ENCODE data around the gene OBSCN.
"Not testable (repeated sequence)": the region's sequence is repeated elsewhere in the genome, so short reads cannot be mapped to it uniquely, and the experiment has no call there.

OBSCN gene

DNA sequence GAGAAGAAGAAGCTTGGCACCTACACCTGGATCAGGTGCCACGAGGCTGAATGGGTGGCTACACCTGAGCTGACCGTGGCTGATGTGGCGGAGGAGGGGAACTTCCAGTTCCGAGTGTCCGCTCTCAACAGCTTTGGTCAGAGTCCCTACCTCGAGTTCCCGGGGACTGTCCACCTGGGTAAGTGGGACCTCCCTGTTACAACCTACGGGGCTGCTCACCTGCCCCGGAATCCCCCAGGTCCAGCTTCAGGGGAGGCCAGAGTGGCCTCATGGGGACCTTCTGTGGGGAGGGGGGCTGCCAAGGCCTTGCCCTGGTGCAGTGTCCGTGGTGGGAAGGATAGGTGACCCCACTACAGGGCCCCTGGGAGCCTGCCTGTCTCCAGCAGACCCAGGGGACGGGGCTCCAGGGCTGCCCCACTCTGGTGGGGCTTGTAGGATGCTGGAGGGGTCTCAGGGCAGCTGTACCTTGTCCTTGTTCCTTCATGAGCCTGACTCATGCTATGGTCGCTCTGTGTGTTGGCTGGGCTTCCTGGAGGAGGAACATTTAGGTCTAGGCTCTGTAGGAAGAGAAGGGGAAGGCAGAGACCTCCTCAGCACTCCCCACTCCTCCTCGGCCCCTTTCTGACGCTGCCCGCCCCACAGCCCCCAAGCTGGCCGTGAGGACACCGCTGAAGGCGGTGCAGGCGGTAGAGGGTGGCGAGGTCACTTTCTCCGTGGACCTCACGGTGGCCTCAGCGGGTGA lies 7.2 kb downstream of the OBSCN start:
- DNase-seq: no peak

DNA sequence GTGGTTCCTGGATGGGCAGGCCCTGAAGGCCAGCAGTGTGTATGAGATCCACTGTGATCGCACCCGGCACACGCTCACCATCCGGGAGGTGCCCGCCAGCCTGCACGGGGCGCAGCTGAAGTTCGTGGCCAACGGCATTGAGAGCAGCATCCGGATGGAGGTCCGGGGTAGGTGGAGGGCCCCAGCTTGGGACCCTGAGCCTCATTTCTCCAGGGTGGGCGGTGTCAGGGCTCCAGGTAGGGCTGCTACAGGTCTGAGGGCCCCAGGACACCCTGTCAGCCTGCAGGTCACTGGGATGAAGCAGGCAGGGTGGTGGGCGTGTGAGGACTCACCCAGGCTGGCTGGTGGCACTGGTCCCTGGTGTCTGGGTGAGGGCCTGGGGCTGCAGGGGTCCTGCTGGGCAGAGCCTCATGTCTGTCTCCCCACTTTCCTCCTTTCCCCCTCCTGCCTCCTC lies 7.8 kb downstream of the OBSCN start:
- no peak for DNase-seq

DNA sequence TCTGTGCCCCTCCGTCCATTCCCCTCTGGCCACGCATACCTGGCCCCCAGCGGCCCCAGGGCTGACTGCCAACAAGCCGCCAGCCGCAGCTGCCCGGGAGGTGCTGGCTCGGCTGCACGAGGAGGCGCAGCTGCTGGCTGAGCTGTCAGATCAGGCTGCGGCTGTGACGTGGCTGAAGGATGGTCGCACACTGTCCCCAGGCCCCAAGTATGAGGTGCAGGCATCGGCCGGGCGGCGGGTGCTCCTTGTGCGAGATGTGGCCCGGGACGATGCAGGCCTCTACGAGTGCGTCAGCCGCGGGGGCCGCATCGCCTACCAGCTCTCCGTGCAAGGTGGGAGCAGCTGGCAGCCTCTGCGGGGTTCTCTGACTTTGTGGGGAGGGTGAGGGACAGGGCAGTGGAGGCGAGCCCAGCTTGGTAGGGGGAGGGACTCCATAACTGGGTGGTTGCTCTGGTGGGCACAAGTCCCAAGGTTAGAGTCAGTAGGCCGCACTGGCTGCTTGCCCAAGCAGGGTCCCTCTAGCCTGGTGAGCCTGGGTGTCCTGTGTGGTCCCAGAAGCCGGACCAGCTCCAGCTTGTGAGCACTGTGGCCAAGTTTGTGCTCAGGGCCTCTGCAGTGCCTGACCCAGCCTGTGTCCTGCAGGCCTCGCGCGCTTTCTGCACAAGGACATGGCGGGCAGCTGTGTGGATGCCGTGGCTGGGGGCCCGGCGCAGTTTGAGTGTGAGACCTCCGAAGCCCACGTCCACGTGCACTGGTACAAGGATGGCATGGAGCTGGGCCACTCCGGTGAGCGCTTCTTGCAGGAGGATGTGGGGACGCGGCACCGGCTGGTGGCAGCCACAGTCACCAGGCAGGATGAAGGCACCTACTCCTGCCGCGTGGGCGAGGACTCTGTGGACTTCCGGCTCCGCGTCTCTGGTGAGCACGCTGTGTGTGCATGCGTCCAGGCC lies 8.8 kb downstream of the OBSCN start:
- no peak for DNase-seq

DNA sequence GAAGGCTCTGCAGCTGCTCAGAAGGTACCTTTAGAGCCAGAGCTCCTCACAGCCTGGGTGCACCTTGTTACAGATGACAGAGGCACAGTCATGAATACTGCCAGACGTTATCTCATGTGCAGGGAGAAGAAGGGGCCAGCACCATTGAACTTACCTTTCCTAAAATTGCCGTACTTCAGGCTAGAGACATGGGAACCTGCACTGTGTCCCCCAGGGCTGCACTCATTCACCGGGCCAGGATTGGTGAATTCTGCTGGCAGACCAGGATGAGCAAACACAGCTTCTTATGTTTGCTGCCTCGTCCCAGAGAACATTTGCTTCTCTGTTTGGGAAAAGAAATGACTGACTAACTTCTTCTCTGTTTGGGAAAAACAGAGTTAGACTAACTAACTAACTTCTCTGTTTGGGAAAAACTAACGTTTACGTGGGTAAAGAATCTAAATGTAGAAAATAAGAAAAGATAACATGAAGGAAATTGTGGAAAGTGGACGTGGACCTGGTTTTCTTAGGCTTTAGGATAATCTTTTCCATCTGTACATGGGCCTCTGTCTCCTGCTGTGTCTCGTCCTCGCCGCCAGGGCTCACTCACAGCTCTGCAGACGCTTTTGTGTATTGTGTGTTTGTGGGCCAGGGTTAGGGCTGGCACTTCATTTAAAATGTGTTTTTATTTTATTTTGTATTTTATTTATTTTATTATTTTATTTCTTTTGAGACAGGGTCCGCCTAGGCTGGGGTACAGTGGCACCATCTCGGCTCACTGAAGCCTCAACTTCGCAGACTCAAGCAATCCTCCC lies 9.9 kb downstream of the OBSCN start:
- no peak for DNase-seq

DNA sequence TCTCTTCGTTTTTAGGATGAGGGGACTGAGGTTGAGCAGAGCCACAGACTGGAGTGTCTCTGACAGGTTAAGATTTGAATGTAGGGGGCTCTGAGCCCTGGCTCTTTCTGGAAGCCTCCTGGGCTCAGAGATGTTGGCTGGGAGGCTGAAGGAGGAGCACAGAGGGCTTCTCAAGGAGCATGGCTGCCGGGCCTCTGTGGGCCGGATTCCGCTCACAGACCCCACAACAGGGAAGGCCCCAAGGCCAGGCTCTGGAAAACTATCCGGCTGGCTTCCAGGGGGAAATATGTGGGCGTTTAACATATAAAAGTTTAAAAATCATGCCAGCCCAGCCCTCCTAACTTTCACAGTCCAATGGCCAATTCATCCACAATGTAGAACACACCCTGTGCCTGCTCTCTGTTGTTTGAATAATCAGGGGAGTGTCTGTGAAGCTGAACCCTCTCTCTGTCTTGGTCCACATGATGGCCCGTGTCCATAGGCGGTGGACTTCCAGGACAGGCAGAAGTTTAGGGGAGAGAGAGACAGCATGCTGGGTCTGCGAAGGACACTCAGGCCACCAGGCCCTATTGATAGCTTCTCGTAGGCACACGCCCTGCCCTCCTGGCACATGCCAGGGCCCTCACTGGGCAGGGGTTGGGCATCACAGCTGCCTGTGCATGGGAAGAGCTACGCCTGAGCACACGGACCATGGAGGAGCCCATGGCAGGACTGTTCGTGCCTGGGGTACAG lies 10.8 kb downstream of the OBSCN start:
- DNase-seq: no peak

DNA sequence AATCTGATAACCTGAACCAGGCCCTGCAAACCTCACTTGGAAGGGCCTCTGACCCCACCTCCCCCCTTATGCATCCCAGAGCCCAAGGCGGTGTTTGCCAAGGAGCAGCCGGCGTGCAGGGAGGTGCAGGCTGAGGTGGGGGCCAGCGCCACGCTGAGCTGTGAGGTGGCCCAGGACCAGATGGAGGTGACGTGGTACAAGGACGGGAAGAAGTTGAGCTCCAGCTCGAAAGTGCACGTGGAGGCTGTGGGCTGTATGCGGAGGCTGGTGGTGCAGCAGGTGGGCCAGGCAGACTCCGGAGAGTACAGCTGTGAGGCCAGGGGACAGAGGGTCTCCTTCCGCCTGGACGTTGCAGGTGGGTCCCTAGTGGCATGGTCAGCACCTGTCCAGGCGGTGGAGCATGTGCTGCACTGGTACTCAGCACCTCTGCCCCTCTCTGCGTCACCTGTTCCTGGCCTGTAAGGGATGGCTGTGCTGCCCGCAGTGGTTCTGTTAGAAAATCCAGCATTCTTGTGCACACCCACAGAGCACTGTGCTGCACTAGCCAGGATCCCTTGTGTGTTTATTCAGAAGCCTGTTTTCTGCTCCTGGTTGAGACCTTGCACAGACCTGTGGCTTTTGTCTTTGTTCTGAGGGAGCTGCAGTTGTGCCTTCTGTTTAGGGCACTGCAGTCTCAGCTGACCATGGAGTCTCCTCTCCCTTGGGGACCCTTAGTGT lies 11.6 kb downstream of the OBSCN start:
- no peak for DNase-seq

DNA sequence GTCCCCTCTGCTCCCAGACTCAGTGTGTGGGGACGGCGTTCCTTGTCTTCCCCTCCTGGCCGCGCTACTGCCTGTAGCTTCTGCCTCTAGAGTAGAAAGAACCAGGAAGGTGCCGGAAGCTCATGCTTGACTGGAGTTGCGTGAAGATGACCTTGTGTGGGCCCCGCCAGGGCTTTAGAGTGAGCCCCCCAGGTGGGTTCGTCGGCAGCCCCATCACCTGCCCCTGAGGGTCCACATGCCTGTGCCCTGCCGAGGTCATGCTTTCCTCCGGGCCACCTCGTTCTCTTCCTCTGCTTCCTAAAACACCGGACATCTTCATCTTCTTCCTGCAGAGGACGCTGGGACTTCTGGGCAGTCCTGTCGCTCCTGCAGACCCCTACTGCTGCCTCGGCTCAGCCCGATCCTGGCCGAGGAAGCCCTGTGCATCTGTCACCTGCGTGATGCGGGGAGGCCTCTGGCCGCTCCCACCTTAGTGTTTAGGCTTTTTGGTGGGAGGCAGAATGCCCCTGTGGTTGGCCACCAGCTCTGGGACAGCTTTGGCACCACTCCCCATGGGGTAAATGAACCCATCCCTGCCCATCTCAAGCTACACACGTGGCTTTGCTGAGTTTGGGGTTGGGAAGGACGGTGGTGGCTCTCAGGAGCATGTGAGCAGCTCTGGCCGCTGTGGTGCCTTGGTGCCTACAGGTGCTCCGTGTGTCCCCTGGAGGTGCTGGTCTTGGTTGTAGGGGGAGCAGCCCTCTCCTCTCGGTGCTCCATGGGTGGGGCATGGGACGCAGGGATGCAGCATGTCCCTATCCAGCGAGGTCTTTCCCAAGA lies 12.3 kb downstream of the OBSCN start:
- DNase-seq: no peak

DNA sequence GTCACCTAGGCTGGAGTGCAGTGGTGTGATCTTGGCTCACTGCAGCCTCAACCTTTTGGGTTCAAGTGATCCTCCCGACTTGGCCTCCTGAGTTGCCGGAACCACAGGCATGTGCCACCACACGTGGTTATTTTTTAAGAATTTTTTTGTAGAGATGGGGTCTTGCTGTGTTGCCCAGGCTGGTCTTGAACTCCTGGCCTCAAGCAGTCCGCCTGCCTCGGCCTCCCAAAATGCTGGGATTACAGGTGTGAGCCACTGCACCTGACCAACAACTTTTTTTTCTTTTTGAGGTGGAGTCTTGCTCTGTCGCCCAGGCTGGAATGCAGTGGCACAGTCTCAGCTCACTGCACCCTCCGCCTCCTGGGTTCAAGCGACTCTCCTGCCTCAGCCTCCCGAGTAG lies 13.3 kb downstream of the OBSCN start:
- not testable (repeated sequence) for DNase-seq

DNA sequence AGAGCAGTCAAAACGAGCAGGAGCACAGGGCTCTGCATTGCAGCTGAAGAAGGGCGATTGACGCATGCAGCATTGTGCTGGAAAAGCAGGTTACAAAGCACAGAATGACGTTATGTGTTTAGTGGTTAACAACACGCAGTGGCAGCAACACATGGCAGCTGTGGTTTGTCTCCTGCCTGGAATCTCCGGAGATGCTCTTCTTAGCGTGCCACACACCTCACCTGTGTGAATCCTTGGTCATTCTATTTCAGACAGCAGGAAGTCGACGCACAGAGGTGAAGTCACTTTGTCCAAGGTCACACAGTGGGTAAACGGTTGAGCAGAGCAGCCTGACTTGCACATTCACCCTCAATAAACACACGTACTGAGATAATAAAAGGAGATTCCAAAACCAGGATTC lies 14.7 kb downstream of the OBSCN start:
- DNase-seq: no peak

DNA sequence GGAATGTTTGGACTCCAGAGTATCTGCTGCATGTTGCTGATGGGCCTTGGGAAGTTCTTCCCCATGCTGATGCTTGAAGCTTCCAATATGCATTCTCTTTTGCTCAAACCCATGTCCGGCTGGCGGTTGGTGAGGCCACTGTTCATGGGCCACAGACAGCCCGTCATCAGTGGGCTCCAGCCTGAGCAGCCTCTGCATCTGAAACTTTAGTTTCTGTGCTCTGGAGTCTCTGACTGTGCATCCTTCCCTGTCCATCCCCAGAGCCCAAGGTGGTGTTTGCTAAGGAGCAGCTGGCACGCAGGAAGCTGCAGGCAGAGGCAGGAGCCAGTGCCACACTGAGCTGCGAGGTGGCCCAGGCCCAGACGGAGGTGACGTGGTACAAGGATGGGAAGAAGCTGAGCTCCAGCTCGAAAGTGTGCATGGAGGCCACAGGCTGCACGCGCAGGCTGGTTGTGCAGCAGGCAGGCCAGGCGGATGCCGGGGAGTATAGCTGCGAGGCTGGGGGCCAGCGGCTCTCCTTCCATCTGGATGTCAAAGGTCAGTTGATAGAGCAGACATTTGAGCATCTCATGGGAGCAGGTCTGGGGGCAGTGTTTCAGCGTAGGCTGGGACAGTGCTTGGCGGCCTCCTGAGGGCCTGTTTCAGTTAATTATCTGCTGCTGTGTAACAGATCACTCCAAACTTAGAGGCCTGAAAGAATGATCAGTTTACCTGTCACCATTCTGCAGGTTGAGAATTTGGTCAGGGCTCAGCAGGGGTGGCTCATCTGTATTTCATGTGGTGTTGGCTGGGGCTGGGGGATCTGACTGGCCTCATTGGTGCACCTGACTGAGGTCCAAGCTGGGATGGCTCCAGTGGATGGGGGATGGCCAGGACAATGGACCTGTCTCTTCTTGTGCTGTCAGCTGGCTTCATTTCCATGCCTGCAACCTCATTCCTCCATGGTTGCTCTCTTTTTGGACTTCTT lies 16.6 kb downstream of the OBSCN start:
- no peak for DNase-seq

DNA sequence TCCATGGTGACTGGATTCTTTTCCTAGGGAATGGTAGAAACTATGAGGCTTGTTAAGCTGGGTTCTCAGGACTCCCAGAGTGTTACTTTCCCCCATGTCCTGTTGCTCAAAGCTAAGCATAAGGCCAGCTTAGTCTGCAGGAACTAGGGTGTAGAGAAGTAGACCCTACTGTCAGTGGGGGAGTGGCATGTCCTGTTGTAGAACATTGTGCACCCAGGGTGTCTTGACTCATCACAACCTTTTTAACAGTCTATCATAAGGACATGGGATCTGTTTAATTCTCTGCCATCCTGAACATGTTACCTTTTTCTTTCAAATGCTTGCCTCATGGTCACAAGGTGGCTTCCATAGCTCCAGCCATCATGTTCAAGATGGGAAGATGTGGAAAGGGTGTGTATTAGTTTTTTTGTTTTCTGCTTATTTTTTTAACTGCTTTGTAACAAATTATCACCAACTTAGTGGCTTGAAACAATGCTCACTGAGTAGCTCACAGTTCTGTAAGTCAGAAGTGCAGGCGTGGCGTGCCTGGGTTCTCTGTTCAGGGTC lies 17.4 kb downstream of the OBSCN start:
- no peak for DNase-seq

DNA sequence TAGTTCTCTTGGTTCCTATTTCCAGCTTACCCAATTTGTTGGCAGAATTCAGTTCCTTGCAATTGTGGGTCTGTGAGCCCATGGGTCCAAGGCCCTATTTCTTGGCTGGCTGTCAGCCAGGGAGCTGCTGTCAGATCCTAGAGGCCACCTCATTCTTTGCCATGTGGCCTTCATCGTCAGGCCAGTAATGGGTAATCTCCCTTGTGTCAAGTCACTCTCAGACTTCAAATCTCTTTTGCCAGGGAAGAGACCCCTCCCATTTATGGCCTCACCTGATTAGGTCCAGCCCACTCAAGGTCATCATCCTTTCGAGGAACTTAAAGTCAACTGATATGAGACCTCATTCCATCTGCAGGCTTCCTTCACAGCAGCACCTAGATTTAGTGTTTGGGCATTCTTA lies 17.9 kb downstream of the OBSCN start:
- DNase-seq: no peak

DNA sequence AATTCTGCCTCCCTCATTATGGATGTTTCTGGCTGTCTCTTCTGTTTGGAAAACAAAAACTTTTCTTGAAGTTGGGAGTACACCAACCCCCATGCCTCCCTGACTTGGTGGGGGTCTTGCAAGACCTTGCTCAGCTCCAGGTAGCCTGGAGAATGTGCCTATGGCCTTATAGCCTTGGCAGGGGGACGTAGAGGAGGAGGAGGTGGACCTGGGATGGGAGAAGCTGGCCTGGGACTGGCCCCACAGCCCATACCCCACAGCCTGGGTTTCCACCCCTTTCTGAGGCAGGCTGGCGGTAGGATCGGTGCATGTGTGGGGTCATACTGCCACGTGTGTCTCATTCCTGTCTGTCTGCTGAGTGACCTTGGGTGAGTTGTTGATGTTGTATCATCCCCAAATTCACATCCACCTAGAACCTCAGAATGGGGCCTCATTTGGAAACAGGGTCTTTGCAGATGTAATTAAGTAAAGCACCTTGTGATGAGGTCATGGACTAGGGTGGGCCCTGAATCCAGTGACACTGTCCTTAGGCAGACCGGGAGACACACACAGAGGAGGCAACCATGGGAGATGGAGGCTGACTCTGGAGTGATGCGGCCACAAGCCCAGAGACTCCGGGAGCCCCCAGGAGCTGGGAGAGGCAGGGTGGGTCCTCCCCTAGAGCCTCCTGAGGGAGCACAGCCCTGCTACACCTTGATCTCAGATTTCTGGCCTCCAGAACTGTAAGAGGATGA lies 18.5 kb downstream of the OBSCN start:
- no peak for DNase-seq

DNA sequence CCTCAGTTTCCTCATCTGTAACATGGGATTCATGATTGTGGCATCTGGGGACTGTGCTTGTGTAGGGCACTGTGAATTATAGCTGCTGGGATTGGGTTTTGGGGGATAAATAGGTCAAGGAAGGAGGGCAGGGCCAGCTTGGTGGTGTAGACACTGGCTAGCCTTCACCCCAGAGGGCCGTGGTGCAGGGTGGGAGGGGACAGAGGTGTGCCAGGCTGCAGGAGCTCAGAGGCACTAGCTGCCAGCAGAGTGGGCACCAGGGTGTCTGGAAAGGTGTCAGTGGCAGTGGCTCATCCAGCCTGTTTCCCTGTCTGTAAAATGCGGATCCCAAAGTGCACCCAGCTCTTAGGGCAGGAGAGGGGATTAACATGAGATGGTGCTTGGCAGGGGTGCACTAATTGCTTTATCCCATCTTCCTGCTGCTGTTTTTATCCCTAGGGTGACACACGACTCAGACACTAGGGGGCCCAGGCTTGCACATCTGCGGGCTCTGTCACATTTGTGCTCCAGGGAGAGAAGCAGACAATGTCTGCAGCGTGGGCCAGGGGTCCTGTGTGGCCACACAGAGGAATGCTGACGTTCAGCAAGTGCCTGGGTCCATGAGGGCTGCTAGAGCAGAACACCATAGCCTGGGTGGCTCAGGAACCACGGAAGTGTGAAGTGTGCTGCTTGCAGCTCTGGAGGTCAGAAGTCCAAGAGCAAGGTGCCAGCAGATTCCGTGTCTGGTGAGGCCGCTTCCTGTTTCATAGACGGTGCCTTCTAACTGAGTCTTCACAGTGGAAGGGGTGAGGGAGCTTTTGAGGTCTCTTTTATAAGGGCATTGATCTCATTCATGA lies 19.3 kb downstream of the OBSCN start:
- no peak for DNase-seq

DNA sequence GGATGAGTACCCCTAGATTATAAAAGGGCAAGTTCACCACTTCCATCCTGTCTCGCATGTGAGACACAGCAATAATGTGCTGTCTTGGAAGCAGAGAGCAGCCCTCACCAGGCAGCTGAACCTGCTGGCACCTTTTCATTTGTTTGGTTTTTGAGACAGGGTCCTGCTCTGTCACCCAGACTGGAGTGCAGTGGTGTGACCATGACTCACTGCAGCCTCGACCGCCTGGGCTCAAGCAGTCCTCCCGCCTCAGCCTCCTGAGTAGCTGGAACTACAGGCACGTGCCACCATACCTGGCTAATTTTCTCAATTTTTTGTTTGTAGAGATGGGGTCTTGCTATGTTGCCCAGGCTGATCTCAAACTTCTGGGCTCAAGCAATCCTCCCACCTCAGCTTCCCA lies 20.3 kb downstream of the OBSCN start:
- DNase-seq: not testable (repeated sequence)

DNA sequence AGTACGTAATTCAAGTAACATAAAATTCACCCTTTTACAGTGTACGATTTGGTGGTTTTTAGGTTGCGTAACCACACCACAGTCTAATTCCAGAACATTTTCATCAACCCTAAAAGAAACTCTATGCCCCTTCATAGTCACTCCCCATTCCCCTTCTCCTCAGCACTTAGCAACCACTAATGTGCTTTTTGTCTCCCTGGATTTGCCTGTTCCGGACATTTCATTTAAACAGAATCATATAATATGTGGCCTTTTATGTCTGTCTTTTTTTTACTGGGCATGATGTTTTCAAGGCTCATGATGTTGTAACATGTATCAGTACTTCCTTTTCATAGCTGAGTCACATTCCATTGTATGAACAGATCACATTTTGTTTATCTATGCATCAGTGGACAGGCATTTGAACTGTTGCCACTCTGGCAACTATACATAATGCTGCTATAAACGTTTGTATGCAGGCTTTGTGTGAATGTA lies 20.8 kb downstream of the OBSCN start:
- no peak for DNase-seq

DNA sequence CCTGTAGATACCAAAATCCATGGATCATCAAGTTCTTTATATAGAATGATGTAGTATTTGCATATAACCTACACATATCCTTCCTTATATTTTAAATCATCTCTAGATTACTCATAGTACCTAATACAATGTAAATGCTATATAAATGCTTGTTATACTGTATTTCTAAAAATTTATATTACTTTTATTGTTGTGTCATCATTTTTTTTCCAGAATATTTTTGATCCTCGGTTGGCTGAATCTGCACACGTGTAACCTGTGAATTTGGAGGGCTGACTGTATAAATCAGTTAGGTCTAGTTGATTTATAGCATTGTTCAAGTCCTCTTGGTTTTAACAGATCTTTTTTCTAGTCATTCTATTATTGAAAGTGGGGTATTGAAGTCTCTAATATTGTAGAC lies 23.3 kb downstream of the OBSCN start:
- no peak for DNase-seq

DNA sequence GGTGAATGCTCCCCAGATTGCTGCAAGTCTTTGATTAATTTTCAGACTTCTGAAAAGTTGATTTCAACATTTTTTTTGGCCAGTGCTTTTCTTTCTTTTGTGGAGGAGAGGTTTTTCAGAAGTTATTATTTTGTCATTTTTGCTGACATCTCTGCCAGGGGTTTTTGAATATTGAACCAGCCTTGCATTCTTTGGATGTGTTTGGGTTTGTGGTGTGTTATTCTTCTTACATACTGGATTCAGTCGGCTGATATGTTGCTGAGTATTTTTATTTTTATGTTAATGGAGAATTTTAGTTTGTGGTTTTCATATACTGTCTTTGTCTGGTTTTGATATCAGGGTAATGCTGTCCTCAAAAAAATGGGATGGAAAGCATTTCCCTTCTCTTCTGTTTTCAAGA lies 25.3 kb downstream of the OBSCN start:
- no peak for DNase-seq
